HG02938 (cell line): Measurements from ENCODE around the gene SSBP3.

Experiments
- ATAC-seq: cut with Tn5 transposase; IDR thresholded peaks from one replicate; pipeline ENCODE4 v1.9.1; 2021; ENCODE audit warnings: mild to moderate bottlenecking, moderate library complexity; ENCODE audit not compliant: unreplicated experiment

Gene SSBP3

DNA sequence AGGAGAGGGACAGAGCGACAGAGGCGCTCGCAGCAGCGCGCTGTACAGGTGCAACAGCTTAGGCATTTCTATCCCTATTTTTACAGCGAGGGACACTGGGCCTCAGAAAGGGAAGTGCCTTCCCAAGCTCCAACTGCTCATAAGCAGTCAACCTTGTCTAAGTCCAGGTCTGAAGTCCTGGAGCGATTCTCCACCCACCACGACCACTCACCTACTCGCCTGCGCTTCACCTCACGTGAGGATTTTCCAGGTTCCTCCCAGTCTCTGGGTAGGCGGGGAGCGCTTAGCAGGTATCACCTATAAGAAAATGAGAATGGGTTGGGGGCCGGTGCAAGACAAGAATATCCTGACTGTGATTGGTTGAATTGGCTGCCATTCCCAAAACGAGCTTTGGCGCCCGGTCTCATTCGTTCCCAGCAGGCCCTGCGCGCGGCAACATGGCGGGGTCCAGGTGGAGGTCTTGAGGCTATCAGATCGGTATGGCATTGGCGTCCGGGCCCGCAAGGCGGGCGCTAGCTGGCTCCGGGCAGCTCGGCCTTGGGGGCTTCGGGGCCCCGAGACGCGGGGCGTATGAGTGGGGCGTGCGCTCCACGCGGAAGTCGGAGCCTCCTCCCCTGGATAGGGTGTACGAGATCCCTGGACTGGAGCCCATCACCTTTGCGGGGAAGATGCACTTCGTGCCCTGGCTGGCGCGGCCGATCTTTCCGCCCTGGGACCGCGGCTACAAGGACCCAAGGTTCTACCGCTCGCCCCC lies 206.3 kb downstream of the SSBP3 start, which contains the start of the genes CYB5RL and MRPL37:
CYB5RL (minus strand) TSS at position 266 of the 754 bp plus-strand sequence. CDS start 4,414 bp downstream, outside the sequence.
MRPL37 (plus strand) TSS at position 403 of the 754 bp plus-strand sequence; CDS start at position 480, 77 bp downstream.
- ATAC-seq = peak; percentile 96

- no peak for ATAC-seq
These were observed 206.9 kb downstream of the SSBP3 start for GRCh38 chr1:54199151-54199764.

DNA sequence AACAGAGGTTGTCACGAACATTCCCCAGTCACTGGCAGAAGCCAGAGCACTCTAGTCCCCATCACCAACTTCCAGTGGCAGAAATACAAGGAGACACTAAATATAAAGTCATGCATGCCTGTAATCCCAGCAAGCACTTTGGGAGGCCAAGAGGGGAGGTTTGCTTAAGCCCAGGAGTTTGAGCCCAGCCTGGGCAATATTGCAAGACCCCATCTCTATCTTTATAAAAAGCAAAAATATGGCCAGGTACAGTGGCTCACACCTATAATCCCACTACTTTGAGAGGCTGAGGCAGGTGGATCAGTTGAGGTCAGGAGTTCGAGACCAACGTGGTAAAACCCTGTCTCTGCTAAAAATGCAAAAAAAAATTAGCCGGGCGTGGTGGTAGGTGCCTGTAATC lies 212.7 kb downstream of the SSBP3 start:
- no peak for ATAC-seq

DNA sequence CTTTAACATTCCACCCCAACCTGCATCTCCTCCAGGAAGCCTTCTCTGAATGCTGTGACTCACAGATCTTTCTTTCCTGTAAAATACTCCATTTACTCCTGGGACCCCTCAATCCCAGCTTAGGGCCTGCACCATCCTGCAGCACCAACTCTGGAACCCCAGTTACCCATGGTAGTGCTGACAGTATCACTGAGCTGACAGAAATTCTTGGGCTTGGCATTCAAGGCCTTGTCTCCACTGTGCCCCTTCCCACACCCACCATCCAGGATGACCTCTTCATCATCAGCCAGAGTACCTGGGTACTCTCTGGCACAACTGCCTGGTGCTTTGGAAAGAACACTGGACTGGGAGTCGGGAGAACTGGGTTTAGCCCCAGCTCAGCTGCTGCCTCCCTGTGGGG lies 214.7 kb downstream of the SSBP3 start:
- no peak for ATAC-seq

GRCh38 chr1:54190526-54190925 lies 215.7 kb downstream of the SSBP3 start:
- no peak for ATAC-seq

GRCh38 chr1:54188291-54188690 lies 217.9 kb downstream of the SSBP3 start:
- no peak for ATAC-seq

DNA sequence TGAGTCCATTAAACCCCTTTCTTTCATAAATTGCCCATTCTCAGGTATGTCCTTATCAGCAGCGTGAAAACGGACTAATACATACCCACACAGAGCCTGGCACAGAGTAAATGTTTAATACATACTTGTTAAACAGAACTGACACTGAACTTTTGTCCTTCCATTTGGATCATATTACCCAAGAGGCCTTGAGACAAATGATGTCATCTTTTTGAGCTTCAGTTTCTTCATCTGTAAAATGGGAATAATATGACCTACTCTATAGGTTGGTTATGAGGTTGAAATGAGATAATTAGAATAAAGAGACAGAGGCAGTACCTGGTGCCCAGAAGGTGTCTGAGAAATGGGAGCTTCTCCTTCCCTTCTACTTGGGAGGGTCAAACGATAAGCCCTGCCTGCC lies 220.1 kb downstream of the SSBP3 start:
- ATAC-seq = no peak

- ATAC-seq = no peak
These were observed 225.4 kb downstream of the SSBP3 start for GRCh38 chr1:54180701-54181360.

GRCh38 chr1:54178296-54179070 lies 227.7 kb downstream of the SSBP3 start:
- ATAC-seq = no peak

DNA sequence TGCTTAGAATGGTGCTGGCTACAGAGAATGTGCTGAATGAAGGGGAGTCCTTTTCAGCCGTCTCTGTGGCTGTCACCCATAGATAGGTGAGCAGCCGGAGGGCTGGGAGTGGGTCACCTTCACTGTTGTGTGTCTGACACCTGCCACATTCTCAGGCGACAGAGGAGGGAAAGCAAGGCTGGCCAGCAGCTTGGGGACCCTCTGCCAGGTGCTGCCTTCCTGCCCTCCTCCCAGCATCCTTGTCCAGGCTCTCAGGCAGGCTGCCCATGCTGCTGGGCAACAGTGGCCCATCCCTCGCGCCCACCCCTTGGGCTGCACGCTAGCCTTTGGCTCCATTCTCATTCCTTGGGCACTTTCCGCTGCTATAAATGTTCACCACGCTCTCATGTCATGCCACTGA lies 228.5 kb downstream of the SSBP3 start:
- no peak for ATAC-seq

DNA sequence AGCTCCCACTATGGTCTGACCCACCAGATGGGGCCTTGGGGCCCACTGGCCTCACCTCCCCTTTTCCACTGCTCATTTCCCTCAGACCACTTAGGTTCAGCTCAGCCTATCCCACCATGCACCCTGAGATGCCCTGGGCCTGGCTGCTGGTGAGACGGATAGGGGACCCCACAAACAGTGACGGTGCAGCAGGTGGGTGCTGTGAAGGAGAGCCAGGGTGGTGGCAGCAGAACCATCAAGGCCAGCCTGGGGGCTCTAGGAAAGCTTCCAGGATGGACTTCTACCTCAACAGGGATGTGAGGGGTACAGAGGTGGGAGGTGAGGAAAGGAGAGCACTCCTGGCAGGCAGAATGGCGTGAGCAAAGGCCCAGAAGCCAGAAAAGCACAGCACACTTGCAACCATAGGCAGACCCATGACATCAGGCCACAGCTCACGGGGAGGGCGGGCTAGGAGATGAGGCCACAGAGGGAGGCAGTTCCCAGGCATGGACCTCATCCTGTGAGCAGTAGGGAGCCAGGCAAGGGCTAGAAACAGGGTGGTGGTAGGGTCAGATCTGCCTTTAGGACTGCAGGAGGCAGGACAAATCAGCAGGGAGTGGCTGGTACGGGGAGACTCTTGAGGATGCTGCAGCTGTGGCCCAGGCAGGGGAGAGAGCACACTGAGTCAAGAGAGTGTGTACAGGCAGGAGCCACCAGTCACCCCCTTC lies 229.4 kb downstream of the SSBP3 start:
- ATAC-seq = no peak
